Activated CD4-positive, alpha-beta memory T cell treated with anti-CD3 and anti-CD28 coated beads, Interleukin-2, amount 10 ng/mL, durations not matched to agents 7 days and 5 days (primary cell): ENCODE results near the gene PXN. TPM values are rescaled to one million over a fixed set of nuclear protein-coding genes. Genes with fewer than 3 reads are reported as not detected.
"Not testable (repeated sequence)": the region's sequence is repeated elsewhere in the genome, so short reads cannot be mapped to it uniquely, and the experiment has no call there.

Experiments used
- CTCF ChIA-PET: fragments of 350-600 bp; sonication (Branson Sonifier 250); formaldehyde crosslinking; loops from one replicate; lab custom pipeline; 2021; ENCODE audit warnings: antibody characterized with exemption, inconsistent platforms; lab: Charles Lee
- POLR2A ChIA-PET: fragments of 350-600 bp; sonication (Branson Sonifier 250); formaldehyde crosslinking; loops from one replicate; lab custom pipeline; 2021; ENCODE audit warnings: antibody characterized with exemption; lab: Charles Lee
- DNase-seq: peaks from one replicate; pipeline ENCODE4 v3.0.0-alpha.2; 2020
- H3K27ac Mint-ChIP-seq: one replicate; pipeline ENCODE4 v1.8.0; 2021; ENCODE audit warnings: mild to moderate bottlenecking, mixed read lengths
- H3K27me3 Mint-ChIP-seq: one replicate; pipeline ENCODE4 v1.8.0; 2021; ENCODE audit warnings: mixed read lengths
- H3K36me3 Mint-ChIP-seq: one replicate; pipeline ENCODE4 v1.8.0; 2021; ENCODE audit warnings: low read depth, mixed read lengths
- H3K4me1 Mint-ChIP-seq: one replicate; pipeline ENCODE4 v1.8.0; 2021; ENCODE audit warnings: mixed read lengths
- H3K4me3 Mint-ChIP-seq: one replicate; pipeline ENCODE4 v1.8.0; 2021; ENCODE audit warnings: mild to moderate bottlenecking, mixed read lengths
- H3K9me3 Mint-ChIP-seq: one replicate; pipeline ENCODE4 v1.8.0; 2021; ENCODE audit warnings: mixed read lengths
- total RNA-seq, 2 experiments: library from RNA; stranded (reverse); gene quantifications; one replicate each; pipeline ENCODE4 v1.2.3, GENCODE V29; 2021

Gene PXN
- total RNA-seq, 2 experiments from 2014 or later = 271 to 274 TPM

- DNase-seq = no peak
- peaks cover 81% of the 10 kb centered on the region for H3K4me1 Mint-ChIP-seq
- peaks cover 64% of the 10 kb centered on the region for H3K36me3 Mint-ChIP-seq
- ChIA-PET POLR2A (interaction anchor here (0.8 to 16.9 kb wide), 11 partner anchors 9 to 126 kb away, joined by 3 to 338 read pairs (median 13); partner anchors contain the start of genes PXN, RNU4-1, RNU4-2 and RPLP0), CTCF (interaction anchor here (1.1 to 14.5 kb wide), 6 partner anchors 10 to 139 kb away, joined by 3 to 228 read pairs (median 16); partner anchors contain the start of gene PXN)
- no peaks in the 10 kb centered on the region for H3K27me3 Mint-ChIP-seq
- peak overlapping the region; percentile 96 for H3K27ac Mint-ChIP-seq
- no peaks in the 10 kb centered on the region for H3K9me3 Mint-ChIP-seq
- peak overlapping the region; percentile 57 for H3K4me3 Mint-ChIP-seq
These were observed 16.2 kb downstream of the PXN start for GRCh38 chr12:120249266-120249874.

GRCh38 chr12:120247621-120248030 is 17.9 kb downstream of the PXN start:
- ChIA-PET POLR2A (interaction anchor here (1.0 to 16.9 kb wide), 6 partner anchors 10 to 52 kb away, joined by 3 to 338 read pairs (median 122); partner anchors contain the start of genes PXN, RNU4-1, RNU4-2 and RPLP0), CTCF (interaction anchor here (0.7 to 14.5 kb wide), 7 partner anchors 9 to 46 kb away, joined by 3 to 228 read pairs (median 3); partner anchors contain the start of genes PXN and RPLP0)
- Mint-ChIP-seq H3K36me3 (peaks cover 62% of the 10 kb centered on the region), H3K4me3 (peak overlapping the region; percentile 12), H3K27ac (peak overlapping the region; percentile 49), H3K9me3 (no peaks in the 10 kb centered on the region), H3K27me3 (no peaks in the 10 kb centered on the region), H3K4me1 (peaks cover 77% of the 10 kb centered on the region)
- no peak for DNase-seq

GRCh38 chr12:120247183-120247582 is 18.3 kb downstream of the PXN start:
- ChIA-PET POLR2A (interaction anchor here (1.0 to 16.9 kb wide), 4 partner anchors 15 to 51 kb away, joined by 3 to 338 read pairs (median 250); partner anchors contain the start of genes PXN, RNU4-1 and RNU4-2), CTCF (interaction anchor here (0.7 to 14.5 kb wide), 6 partner anchors 9 to 19 kb away, joined by 3 to 228 read pairs (median 4); partner anchors contain the start of gene PXN)
- peak overlapping the region; percentile 12 for H3K4me3 Mint-ChIP-seq

GRCh38 chr12:120246705-120247104 is 18.8 kb downstream of the PXN start:
- POLR2A ChIA-PET = interaction anchor here (1.0 to 16.9 kb wide), 4 partner anchors 16 to 51 kb away, joined by 3 to 338 read pairs (median 250); partner anchors contain the start of genes PXN, RNU4-1 and RNU4-2
- not testable (repeated sequence) for H3K27me3 Mint-ChIP-seq, H3K9me3 Mint-ChIP-seq, H3K27ac Mint-ChIP-seq, H3K4me3 Mint-ChIP-seq, DNase-seq
- CTCF ChIA-PET = interaction anchor here (0.7 to 14.5 kb wide), 5 partner anchors 9 to 20 kb away, joined by 3 to 228 read pairs (median 23); partner anchors contain the start of gene PXN
- peaks cover 58% of the 10 kb centered on the region for H3K36me3 Mint-ChIP-seq
- H3K4me1 Mint-ChIP-seq = peaks cover 74% of the 10 kb centered on the region

More at GRCh38 chr12:120247183-120247582, 18.3 kb downstream of the PXN start:
- peaks cover 60% of the 10 kb centered on the region for H3K36me3 Mint-ChIP-seq
- no peaks in the 10 kb centered on the region for H3K9me3 Mint-ChIP-seq
- H3K27ac Mint-ChIP-seq = no peak overlapping the region
- no peaks in the 10 kb centered on the region for H3K27me3 Mint-ChIP-seq
- DNase-seq = no peak
- H3K4me1 Mint-ChIP-seq = peaks cover 74% of the 10 kb centered on the region

GRCh38 chr12:120242971-120243699 is 22.4 kb downstream of the PXN start:
- POLR2A ChIA-PET = interaction anchor here (1.0 to 16.9 kb wide), 5 partner anchors 9 to 49 kb away, joined by 3 to 338 read pairs (median 5); partner anchors contain the start of genes PXN, RNU4-1 and RNU4-2

GRCh38 chr12:120242275-120242799 is 23.2 kb downstream of the PXN start:
- ChIA-PET CTCF (interaction anchor here (0.7 to 14.5 kb wide), 4 partner anchors 13 to 24 kb away, joined by 3 to 228 read pairs (median 14); partner anchors contain the start of gene PXN), POLR2A (interaction anchor here (1.0 to 16.9 kb wide), 5 partner anchors 9 to 50 kb away, joined by 3 to 338 read pairs (median 5); partner anchors contain the start of genes PXN, RNU4-1 and RNU4-2)
- Mint-ChIP-seq H3K27ac (no peak overlapping the region), H3K4me1 (peaks cover 69% of the 10 kb centered on the region), H3K4me3 (no peak overlapping the region), H3K27me3 (no peaks in the 10 kb centered on the region), H3K36me3 (peaks cover 40% of the 10 kb centered on the region), H3K9me3 (no peaks in the 10 kb centered on the region)
- no peak for DNase-seq

More at GRCh38 chr12:120242971-120243699, 22.4 kb downstream of the PXN start:
- DNase-seq = no peak
- no peaks in the 10 kb centered on the region for H3K9me3 Mint-ChIP-seq
- peaks cover 69% of the 10 kb centered on the region for H3K4me1 Mint-ChIP-seq
- CTCF ChIA-PET = interaction anchor here (0.7 to 14.5 kb wide), 4 partner anchors 12 to 23 kb away, joined by 3 to 228 read pairs (median 14); partner anchors contain the start of gene PXN
- peaks cover 43% of the 10 kb centered on the region for H3K36me3 Mint-ChIP-seq
- peak overlapping the region; percentile 38 for H3K27ac Mint-ChIP-seq
- H3K4me3 Mint-ChIP-seq = no peak overlapping the region
- no peaks in the 10 kb centered on the region for H3K27me3 Mint-ChIP-seq

GRCh38 chr12:120241561-120242274 is 23.8 kb downstream of the PXN start:
- peaks cover 36% of the 10 kb centered on the region for H3K36me3 Mint-ChIP-seq
- ChIA-PET CTCF (interaction anchor here (4.8 kb wide), 1 partner anchor 25 kb away, joined by 23 read pairs; the partner anchor contains the start of gene PXN), POLR2A (interaction anchor here (1.0 to 16.9 kb wide), 6 partner anchors 9 to 50 kb away, joined by 3 to 338 read pairs (median 10); partner anchors contain the start of genes PXN, RNU4-1, RNU4-2 and RPLP0)
- H3K4me3 Mint-ChIP-seq = no peak overlapping the region
- H3K27me3 Mint-ChIP-seq = no peaks in the 10 kb centered on the region
- H3K4me1 Mint-ChIP-seq = peaks cover 68% of the 10 kb centered on the region
- H3K27ac Mint-ChIP-seq = peak overlapping the region; percentile 3
- H3K9me3 Mint-ChIP-seq = no peaks in the 10 kb centered on the region
- DNase-seq = no peak

- POLR2A ChIA-PET = interaction anchor here (1.0 to 4.3 kb wide), 9 partner anchors 8 to 51 kb away, joined by 3 to 22 read pairs (median 4); partner anchors contain the start of genes RNU4-1, RNU4-2 and RPLP0
- H3K4me1 Mint-ChIP-seq = peaks cover 72% of the 10 kb centered on the region
These were observed 25.1 kb downstream of the PXN start for GRCh38 chr12:120240495-120240833.

GRCh38 chr12:120239776-120240494 is 25.6 kb downstream of the PXN start:
- no peak for DNase-seq
- Mint-ChIP-seq H3K27me3 (no peaks in the 10 kb centered on the region), H3K9me3 (no peaks in the 10 kb centered on the region), H3K4me3 (no peak overlapping the region), H3K4me1 (peaks cover 73% of the 10 kb centered on the region), H3K36me3 (peaks cover 39% of the 10 kb centered on the region), H3K27ac (no peak overlapping the region)
- ChIA-PET CTCF (interaction anchor here (1.2 to 6.3 kb wide), 5 partner anchors 9 to 26 kb away, joined by 3 to 58 read pairs (median 7); partner anchors contain the start of gene PXN), POLR2A (interaction anchor here (1.0 to 4.3 kb wide), 9 partner anchors 8 to 52 kb away, joined by 3 to 22 read pairs (median 4); partner anchors contain the start of genes RNU4-1, RNU4-2 and RPLP0)

More at GRCh38 chr12:120240495-120240833, 25.1 kb downstream of the PXN start:
- Mint-ChIP-seq H3K9me3 (no peaks in the 10 kb centered on the region), H3K4me3 (no peak overlapping the region), H3K36me3 (peaks cover 40% of the 10 kb centered on the region), H3K27ac (no peak overlapping the region), H3K27me3 (no peaks in the 10 kb centered on the region)
- DNase-seq = no peak
- CTCF ChIA-PET = interaction anchor here (2.2 to 6.3 kb wide), 3 partner anchors 9 to 25 kb away, joined by 7 to 58 read pairs (median 40); partner anchors contain the start of gene PXN

- no peaks in the 10 kb centered on the region for H3K27me3 Mint-ChIP-seq
- H3K9me3 Mint-ChIP-seq = no peaks in the 10 kb centered on the region
- H3K4me3 Mint-ChIP-seq = no peak overlapping the region
- POLR2A ChIA-PET = interaction anchor here (1.0 to 5.0 kb wide), 8 partner anchors 9 to 53 kb away, joined by 3 to 47 read pairs (median 10); partner anchors contain the start of genes PXN, RNU4-1, RNU4-2 and RPLP0
- H3K4me1 Mint-ChIP-seq = peaks cover 78% of the 10 kb centered on the region
- peaks cover 39% of the 10 kb centered on the region for H3K36me3 Mint-ChIP-seq
- no peak for DNase-seq
- CTCF ChIA-PET = interaction anchor here (1.2 to 6.3 kb wide), 5 partner anchors 8 to 27 kb away, joined by 3 to 58 read pairs (median 7); partner anchors contain the start of gene PXN
- H3K27ac Mint-ChIP-seq = no peak overlapping the region
These were observed 26.6 kb downstream of the PXN start for GRCh38 chr12:120238839-120239445.
